HuH-7.5 (cell line): ENCODE results near the gene KLHL29.

Source experiments
- DNase-seq: peaks from one replicate; pipeline ENCODE4 v3.0.0; 2011; ENCODE audit warnings: low spot score

Gene KLHL29

DNA sequence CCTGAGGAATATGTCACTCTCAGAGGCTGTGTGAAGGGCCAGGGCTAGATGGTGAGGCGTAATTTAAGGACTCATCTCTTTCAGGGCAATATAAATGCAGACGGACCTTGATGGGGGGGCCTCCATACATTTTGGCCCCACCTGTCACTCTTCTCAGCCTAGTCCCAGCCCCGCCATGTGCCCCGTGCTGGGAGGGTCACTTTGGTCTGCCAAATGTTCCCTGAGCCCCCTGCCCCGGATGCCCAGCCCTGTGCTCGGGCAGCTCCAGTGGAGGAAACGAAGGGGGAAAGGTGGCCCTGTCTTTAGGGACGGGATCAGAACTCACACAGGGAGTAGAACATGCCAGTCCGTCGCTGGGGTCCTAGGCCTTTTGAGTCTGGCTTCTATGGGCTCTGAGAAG is 168.6 kb downstream of the KLHL29 start:
- no peak for DNase-seq

DNA sequence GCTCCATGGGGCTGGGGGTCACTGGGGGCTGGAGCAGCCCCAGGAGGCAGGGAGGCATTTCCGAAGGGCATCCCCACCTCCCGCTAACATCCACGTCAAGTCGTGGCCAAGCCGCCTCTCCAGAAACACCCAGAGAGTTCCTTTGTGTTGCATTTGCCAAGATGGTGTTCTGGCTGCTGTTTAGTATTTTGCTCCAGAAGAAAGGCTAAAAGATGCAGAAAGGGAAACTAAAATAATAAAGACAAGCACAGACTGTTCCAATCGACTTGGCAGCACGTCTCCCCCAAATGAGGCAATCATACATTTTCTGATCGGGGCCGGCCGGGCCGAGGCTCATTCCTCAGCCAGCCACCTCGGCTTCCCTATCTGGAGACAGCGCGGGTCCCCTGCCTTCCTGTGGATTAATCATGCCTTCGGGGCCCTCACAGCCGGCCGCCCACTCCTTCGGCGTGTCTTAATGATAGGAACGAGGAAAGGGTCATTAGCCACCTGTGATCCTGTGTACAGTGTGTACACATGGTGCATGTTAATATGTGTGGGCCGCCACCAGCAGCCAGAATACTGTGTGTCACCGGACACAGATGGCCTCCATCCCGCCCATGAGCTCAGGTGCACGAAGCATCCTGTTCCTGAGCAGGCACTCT is 169.2 kb downstream of the KLHL29 start:
- DNase-seq, result no peak

DNA sequence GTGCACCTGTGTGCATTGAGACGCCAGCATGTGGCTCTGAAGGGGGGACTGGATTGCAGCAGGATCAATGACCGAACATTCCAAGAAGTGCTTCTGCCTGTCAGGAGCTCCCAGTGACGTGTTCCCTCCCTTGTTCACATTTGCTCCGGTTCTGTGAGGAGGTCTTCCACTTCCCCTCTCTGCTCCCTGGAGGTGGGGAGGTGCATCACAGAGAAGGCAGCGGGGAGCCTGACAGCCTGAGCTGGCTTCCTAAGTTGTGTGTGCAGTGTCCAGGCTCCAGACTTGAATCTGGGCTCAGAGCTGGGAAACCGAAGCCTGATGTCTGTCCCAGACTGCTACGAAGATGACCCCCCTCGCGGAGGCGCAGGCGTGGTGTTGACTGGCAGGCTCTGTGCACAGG is 171.0 kb downstream of the KLHL29 start:
- DNase-seq, result no peak

DNA sequence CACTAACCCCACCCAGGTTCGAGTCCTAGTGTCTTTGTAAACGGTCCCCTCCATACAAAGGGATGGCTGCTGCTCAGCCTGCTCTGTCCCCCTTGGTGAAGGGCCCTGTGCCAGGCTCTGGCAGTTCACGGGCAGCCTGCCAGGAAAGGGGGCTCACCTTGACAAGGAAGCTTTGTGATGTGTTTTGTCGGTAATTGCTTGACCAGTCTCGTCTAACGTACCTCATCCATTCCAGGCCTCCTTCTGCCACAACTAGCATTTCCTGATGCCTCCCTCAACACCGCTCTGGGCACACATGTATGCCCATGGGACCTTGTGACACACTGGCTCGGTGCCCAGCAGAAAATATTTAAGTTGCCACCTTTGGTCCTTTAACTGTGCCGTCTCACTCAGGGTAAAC is 171.9 kb downstream of the KLHL29 start:
- DNase-seq, result no peak

DNA sequence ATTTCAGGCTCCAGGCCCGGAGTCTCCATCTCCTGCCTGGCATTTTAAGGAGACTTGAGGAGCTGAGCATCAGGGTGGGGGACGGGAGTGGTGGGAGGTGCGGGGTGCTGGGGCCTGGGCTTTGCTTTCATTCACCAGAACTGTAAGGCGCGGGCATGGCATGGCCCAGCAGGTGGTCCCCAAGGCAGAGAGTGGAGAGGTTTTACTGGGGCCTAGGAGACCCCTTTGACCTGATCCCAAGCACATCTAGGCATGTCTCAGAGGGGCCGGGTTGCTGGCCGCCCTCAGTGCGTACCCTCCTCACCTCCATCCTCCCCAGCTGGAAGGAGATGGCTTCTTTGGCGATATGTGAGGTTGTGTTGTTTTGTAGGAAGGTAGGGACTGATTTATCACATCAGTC is 172.5 kb downstream of the KLHL29 start:
- DNase-seq, result no peak

DNA sequence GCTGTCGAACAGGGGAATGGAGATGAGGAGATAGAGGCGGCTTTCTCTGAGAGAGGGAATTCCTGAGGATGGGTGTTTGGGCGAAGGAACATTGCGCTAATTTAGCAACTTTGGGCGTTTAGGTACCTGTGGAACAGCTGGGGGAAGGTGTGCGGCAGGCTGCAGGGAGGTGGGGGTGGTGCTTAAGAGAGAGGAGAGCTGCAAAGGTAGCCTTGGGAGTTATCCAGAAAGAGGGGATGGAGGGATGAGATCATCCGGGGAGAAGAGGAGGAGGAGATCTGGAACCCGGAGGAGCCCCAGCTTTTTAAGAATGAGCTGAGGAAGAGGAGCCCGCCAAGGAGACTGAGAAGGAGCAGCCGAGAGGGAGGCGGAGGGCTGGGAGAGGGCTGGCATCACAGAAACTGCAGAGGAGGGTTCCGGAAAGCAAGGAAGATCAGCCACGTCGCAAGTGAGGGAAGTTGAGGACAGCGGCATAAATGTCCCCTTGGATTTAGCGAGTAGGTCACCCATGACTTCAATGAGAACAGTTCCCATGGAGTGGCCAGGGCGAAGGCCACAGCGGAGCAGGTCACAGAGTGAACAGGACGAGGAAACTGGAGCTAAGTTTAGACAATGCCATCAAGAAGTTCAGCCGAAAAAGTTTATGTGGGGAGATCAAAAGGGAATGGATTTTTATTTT is 174.7 kb downstream of the KLHL29 start:
- no peak for DNase-seq

DNA sequence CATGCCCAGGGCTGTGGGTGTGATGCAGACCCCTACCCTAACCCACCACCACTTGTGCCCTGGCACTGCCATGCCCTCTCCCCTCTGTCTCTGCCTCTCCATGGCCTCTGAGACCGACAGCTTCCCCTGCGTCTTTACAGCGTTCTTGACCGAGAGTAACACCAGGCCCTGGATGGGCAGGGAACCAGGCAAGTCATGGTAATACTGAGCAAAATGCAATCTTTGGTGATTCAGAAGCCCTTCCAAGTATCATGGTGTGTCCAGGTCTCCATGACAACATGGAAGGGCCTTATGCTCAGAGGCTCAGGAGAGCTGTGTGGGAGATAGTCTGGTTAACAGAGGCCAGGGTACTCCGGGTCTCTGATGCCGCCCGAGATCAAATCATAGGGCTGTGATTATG is 176.1 kb downstream of the KLHL29 start:
- DNase-seq, result no peak

DNA sequence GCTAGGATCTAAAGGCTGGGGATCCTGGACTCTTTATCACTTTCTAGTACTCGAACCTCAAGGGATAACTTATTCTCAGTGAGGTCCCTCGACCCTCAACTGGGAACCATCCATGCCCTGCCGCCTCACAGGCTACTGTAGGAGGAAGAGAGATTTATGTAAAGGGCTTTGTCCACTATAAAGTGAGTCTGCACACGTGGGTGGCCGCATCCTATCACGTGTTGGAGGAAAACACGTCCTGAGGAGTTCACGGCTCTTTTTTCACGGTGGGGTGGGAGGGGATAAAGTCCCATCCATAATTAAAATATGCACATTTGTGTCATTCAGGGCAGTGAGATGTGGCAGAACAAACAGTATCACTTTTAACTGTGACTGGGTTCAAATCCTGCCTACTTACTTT is 176.6 kb downstream of the KLHL29 start:
- no peak for DNase-seq

DNA sequence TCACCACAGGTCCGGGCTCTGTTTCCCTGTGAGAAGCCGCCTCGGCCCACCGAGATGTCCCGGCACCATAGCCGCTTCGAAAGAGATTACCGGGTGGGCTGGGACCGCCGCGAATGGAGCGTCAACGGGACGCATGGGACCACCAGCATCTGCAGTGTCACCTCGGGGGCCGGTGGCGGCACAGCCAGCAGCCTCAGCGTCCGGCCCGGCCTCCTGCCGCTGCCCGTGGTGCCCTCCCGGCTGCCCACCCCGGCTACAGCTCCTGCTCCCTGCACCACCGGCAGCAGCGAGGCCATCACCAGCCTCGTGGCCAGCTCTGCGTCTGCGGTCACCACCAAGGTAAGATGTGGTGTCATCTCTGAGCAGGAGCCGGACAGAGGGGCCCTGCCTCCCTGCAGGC is 177.2 kb downstream of the KLHL29 start:
- no peak for DNase-seq

DNA sequence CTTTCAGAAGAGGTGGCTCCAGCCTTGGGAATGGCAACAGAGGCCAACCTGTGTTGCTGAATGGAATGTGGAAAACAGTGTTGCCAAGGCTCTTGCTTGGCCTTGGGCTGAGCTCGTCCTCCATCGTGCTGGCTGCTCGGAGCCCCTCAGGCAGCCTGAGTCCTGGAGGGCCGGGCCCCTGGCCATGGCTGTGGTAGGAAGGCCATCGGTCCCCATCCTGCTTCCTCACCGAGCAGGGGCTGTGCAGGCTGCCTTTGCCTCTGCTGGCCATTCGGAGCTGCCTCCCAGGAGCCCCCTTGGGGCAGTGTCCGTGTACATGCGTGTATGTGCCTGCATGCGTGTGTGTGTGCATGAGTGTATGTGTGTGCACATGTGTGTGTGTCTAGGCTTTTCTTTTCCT is 178.2 kb downstream of the KLHL29 start:
- DNase-seq, result no peak

DNA sequence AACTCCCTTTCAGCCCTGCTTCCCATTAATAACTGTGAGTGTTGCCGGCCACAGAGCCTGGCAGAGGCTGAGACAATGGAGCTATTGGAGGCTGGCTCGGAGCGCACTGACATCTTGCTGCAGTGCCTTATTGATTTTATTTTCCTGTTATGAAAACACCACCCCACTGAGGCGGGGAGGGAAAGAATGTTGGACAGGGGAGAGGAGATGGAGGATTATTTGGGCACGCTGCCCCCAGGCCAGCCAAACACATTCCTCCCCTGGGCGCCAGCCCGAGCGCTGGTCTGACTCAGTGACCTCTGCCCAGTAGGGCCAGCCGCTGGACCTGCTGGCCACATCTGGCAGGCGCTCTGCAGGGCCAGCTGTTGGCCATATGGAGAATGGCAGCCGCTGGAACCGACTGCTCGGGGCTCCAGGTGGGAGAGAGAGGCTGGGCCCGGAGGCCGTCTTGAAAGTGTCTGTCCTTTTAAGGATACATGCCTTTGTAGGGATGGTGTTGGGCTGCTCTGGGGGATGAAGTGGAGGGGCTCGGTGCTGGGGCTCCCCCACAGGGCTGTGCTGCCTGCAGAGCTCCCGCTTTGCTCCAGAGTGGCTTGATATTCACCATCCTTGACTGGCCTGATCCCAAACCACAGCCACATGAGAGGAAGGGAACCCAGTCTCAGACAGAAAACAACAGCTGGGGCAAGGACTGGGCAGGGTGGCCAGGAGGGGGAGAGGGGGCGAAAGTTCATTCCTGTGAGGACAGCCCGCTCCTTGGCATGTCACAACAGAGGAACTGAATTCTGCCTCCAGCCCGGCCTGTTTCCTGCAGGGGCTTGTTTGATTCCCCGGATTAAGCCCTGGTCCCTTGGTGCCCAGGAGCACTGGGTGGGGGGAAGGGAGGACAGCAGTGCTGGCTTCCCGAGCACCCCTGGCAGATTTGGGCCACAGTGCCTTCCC is 179.0 kb downstream of the KLHL29 start:
- no peak for DNase-seq

DNA sequence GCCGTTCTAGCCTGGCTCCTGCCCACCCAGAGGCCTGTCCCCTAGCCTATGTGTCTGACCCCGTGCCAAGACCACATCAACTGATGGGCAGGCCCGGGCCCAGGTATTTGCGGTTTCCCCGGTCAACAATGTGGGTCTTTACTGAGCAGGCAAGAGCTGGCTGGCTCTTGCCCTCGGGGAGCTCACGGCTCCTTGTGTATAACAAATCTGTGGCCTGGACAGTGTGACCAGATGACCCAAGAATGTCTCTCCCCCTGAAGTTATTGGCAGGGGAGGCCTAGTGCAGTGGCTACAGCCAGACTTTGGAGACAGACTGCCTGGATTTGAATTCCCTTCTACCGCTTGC is 179.6 kb downstream of the KLHL29 start:
- DNase-seq, result no peak

DNA sequence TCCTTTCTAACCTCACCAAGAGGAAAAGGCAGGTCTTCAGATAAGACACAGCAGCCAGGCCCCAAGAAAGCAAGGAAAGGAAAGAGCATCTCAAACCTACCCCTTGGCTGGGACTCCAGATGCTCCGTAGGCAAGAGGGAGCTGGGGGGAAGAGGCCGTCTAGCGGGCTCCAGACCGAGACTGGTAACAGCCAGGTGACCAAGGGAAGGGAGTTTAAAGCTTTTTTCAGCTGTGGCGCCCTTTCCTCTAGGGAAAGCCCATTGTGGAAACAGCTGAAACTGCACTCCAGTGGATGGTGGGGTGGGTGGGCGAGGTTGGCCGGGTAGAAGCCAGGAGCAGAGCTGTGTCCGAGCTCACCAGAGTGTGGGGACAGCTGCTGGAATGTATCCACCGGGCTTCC is 180.4 kb downstream of the KLHL29 start:
- no peak for DNase-seq

DNA sequence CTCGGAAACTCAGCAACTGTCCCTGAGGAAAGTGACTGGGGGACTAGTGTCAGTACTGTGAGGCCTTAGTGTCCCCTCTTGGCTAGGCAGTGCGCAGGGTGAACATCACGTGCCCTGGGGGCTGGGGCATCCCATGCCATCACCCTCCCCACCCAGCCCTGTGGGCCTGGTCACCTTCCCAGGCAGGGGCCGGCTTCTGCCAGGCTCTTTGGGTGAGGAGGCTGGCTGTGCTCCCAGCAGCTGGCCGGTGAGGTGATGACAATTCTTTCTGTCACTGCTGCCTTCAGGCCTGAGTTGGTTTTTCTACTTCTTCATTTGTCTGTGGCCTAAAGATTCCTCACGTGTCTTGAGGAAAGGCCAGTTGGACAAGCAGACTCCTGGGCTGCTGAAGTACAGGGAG is 180.8 kb downstream of the KLHL29 start:
- DNase-seq, result no peak

DNA sequence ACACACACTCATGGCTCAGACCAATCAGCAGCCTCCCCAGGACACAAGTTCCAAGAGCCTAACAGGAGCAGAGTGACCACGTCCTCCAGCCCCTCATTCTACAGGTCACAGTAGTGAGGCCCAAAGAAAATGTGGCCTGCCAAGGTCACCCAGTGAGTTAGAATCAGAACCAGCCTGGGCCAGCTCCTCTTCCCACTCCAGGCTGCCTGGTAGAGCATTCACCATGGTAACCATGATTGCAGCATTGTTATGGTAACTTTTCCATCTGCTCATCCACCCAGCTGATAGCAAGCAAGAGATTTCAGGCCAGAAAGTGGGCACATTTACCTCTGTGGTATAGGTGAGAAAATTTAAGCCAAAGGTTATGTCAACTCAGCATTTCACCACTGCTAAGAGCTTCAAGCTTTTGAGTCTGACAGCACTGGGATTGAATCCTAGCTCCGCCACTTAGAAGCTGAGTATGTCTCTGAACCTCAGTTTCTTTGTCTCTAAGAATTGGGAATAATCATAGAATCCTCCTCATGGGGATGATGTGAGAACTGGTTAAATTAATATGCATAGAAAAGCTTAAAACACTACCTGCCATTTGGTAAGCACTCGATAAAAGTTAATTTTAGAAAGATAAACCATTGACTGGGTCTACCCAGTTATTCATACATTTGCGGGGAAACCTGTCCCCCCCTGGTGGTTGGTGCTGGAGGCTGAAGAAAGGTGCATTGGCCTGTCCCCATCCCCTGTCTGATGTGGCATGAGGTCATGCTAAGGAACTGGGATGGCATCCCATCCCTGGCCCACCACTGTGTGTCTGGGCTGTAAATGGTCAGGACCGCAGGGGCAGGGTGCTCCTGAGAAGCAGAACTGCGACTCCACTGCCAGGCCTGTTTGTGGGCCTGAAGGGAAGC is 181.5 kb downstream of the KLHL29 start:
- peak; percentile 70 for DNase-seq

DNA sequence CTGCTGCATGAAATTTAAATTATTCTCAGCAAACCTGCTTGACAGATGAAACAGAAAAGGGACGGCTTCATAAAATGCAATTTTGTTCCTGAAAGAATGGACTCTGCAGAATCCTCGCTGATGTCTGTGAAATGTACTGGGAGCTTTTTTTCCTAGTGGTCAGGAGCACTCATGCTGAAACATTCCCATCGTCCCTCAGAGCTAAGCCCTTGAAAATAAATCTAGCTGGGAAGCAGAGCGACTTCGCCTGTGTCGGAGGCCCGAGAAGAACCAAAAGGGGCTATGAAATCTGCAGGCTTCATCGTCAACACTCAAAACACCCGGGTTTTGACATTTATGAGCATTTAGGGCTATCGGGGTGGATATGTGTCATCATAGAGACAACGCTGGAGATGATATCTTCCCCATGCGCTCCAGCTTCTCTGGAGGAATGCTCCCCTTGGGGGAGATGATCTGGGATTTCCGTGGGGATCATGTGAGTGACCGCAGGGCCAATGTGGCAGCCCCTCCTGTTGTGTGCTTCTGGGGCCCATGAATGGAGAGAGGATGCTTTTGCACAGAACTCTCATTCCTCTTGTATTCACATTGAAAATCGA is 182.3 kb downstream of the KLHL29 start:
- no peak for DNase-seq

DNA sequence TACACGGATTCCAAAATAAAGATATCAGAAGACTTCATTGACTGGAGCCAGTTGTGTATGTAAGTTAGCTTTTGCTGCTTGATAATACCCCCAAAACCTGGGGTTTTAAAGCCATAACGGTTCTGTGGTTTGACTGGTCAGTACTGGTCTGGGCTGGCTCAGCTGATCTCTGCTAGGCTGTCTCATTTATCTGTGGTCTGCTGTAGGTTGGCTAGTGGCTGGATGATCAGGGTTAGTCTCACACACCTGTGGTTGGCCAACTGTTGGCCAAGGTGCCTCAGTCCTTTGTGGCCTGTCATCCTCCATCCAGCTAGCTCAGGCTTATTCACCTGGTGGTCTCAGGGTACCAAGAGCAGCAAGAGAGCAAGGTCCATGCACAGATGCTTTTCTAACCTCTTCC is 183.2 kb downstream of the KLHL29 start:
- DNase-seq, result no peak

DNA sequence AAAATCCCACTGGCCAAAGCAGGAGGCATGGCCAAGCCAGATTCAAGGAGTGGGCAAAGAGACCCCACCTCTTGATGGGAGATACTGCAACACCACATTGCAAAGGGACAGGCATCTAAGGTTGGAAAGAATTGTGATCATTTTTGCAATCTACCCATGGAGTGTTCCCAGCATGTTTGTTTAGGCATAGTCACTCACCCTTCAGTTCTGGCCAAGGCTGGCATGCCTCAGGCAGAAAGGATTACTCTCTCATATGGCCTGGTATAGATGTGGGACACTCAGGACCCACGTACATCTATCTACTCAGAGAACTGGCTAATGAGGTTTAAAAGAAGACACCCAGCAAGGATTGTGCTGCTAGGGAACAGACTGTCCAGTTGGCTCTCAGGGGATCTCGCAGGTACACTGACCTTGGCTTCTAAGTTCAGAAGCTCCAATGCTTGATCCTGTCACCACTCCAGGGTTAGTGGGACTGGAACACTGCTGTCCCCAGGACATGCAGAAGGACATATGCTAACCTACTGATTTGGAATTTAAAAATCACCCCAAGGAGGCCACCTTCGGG is 183.7 kb downstream of the KLHL29 start:
- no peak for DNase-seq

DNA sequence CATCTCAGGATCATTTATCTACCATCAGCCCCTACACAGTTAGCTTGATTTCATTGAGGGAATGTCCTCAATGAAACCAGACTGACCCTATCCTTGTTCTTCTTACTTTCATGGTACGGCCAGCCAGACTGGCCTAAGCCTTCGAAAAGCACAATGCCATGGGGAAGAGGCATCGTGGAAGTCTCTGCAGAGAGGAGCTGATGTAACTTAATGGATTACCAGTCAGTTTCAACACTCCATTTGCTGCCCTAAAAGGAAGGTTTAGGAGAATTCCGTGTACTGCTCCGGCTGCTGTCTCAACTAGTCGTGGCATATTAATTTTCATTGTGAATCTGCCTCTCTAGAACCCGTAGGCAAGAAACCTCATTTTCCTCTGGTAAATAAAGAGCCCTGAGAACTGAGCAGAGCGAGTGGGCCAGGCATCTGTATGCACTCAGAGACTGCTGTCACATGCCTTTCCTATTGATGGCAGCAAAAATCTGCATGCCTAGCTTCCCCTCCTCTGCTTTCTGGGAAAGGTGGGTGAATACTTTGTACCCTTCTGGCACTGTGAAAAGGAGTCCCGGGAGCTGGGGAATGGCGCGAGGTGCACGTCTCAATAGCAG is 184.9 kb downstream of the KLHL29 start:
- DNase-seq, result no peak

DNA sequence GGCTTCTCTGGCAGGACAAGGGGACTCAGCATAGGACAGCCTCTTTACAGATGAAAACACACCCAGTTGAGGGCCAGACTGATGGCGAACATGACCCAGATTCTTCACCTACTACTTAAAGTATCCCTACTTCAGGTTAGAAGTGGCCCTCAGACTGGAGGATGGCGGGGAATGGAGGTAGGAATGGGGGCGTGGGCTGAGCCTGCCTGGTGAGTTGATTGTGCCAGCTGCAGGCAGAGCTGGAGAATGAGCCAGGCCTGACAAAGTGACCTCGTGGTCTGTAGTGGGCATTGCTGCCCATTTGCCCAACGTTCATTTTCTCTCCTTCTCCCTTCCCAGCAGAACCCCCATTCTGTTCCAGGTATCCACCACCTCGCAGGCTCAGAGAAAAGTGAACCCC is 186.1 kb downstream of the KLHL29 start:
- no peak for DNase-seq
